Retinal pigment epithelial cell (primary cell): Measurements from ENCODE around the gene SUCO.
"Not testable (repeated sequence)": the region's sequence is repeated elsewhere in the genome, so short reads cannot be mapped to it uniquely, and the experiment has no call there.

Source experiments
- DNase-seq: peaks from one replicate; pipeline ENCODE4 v3.0.0-alpha.2; 2010; ENCODE audit warnings: low read depth
- H3K4me3 ChIP-seq: 2 replicates; pipeline ENCODE4 v1.5.1; 2011; ENCODE audit warnings: mild to moderate bottlenecking, low read length, control low read depth, moderate library complexity
- CTCF ChIP-seq: conservative IDR thresholded peaks from 2 replicates; pipeline ENCODE4 v1.5.1; 2011; ENCODE audit warnings: low read depth, low read length, control low read depth, inconsistent platforms

Gene SUCO

GRCh38 chr1:172488393-172488792, 44.6 kb upstream of the SUCO start:
- TF ChIP-seq CTCF, result no peak
- DNase-seq, result no peak
- H3K4me3 ChIP-seq, result no peak overlapping the region

GRCh38 chr1:172489847-172490246, 43.1 kb upstream of the SUCO start:
- no peak overlapping the region for H3K4me3 ChIP-seq
- TF ChIP-seq CTCF, result no peak
- no peak for DNase-seq

GRCh38 chr1:172492421-172492820, 40.5 kb upstream of the SUCO start:
- DNase-seq, result no peak
- TF ChIP-seq CTCF, result no peak
- no peak overlapping the region for H3K4me3 ChIP-seq

- no peak overlapping the region for H3K4me3 ChIP-seq
- no peak for TF ChIP-seq CTCF
- DNase-seq, result no peak
These were observed 38.8 kb upstream of the SUCO start for GRCh38 chr1:172494166-172494565.

- DNase-seq, H3K4me3 ChIP-seq: not testable (repeated sequence)
These were observed 36.8 kb upstream of the SUCO start for GRCh38 chr1:172496127-172496526.

GRCh38 chr1:172496678-172497077, 36.3 kb upstream of the SUCO start:
- H3K4me3 ChIP-seq, result no peak overlapping the region
- no peak for TF ChIP-seq CTCF
- no peak for DNase-seq

- no peak overlapping the region for H3K4me3 ChIP-seq
- no peak for TF ChIP-seq CTCF
- peak; percentile 89 for DNase-seq
These were observed 35.7 kb upstream of the SUCO start for GRCh38 chr1:172497230-172497629.

- DNase-seq, result no peak
- H3K4me3 ChIP-seq, result no peak overlapping the region
- TF ChIP-seq CTCF, result no peak
These were observed 34.1 kb upstream of the SUCO start for GRCh38 chr1:172498857-172499256.
